KOPT-K1 (cell line): ENCODE measurements around the gene PHF20.
"Not testable (repeated sequence)": the region's sequence is repeated elsewhere in the genome, so short reads cannot be mapped to it uniquely, and the experiment has no call there.

Experiments used
- H3K27ac ChIP-seq: fragments of 200-600 bp; sonication (generic); 2 replicates; pipeline ENCODE4 v1.5.1; 2016; ENCODE audit warnings: antibody characterized with exemption, mild to moderate bottlenecking, low read depth, low read length; ENCODE audit not compliant: poor library complexity, severe bottlenecking
- H3K36me3 ChIP-seq: fragments of 200-600 bp; sonication (generic); 2 replicates; pipeline ENCODE4 v1.5.1; 2017; ENCODE audit warnings: antibody characterized with exemption, mild to moderate bottlenecking, low read length, moderate library complexity; ENCODE audit not compliant: insufficient read depth
- H3K9me3 ChIP-seq: fragments of 200-600 bp; sonication (generic); 2 replicates; pipeline ENCODE4 v1.5.1; 2017; ENCODE audit warnings: antibody characterized with exemption, low read length, mild to moderate bottlenecking; ENCODE audit not compliant: insufficient read depth, poor library complexity, severe bottlenecking

The PHF20 gene

GRCh38 chr20:35871259-35871771 lies 99.5 kb downstream of the PHF20 start:
- Histone ChIP-seq H3K36me3 (peaks cover 75% of the 10 kb centered on the region), H3K27ac (no peak overlapping the region), H3K9me3 (no peaks in the 10 kb centered on the region)

DNA sequence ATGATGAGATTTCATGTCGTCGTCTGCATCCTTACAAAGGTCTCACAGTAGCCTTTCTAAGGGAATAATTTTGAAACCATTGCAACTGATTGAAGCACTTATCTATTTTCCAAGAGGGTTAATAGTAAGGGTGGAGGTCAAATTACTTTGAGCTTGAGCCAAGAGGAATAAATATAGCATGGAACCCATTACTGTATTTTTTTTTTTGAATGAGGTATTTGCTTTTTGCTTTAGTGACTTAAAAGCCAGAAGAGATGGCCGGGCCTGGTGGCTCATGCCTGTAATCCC lies 104.2 kb downstream of the PHF20 start:
- Histone ChIP-seq H3K36me3 (peaks cover 74% of the 10 kb centered on the region), H3K27ac (no peak overlapping the region)

GRCh38 chr20:35877611-35878010 lies 105.8 kb downstream of the PHF20 start:
- Histone ChIP-seq H3K27ac (no peak overlapping the region), H3K9me3 (no peaks in the 10 kb centered on the region), H3K36me3 (peaks cover 70% of the 10 kb centered on the region)

More for the DNA sequence above, 104.2 kb downstream of the PHF20 start:
- no peaks in the 10 kb centered on the region for H3K9me3 ChIP-seq

- Histone ChIP-seq H3K27ac (no peak overlapping the region), H3K9me3 (no peaks in the 10 kb centered on the region), H3K36me3 (peaks cover 65% of the 10 kb centered on the region)
These were observed 106.4 kb downstream of the PHF20 start for GRCh38 chr20:35878113-35878625.

GRCh38 chr20:35881676-35882075 lies 109.9 kb downstream of the PHF20 start:
- H3K36me3 ChIP-seq: peaks cover 47% of the 10 kb centered on the region
- H3K9me3 ChIP-seq: no peaks in the 10 kb centered on the region
- H3K27ac ChIP-seq: no peak overlapping the region

GRCh38 chr20:35882427-35883161 lies 110.8 kb downstream of the PHF20 start:
- not testable (repeated sequence) for H3K27ac ChIP-seq, H3K9me3 ChIP-seq
- H3K36me3 ChIP-seq: peaks cover 53% of the 10 kb centered on the region

DNA sequence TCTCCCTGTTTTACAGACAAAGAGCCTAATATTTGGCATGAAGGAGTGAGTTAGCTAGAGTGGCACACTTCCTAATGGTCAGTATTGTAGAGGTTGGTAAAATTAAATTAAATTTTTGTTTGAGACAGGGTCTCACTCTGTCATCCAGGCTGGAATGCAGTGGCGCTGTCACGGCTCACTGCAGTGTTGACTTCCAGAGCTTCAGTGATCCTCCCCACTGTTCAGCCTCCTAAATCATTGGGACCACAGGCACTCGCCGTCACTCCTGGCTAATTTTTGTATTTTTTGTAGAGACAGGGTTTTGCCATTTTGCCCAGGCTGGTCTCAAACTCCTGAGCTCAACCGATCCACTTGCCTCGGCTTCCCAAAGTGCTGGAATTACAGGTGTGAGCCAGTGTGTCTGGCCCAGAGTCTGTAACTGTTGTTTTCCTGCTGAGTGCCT lies 111.5 kb downstream of the PHF20 start:
- H3K36me3 ChIP-seq: peaks cover 45% of the 10 kb centered on the region
- H3K27ac ChIP-seq: no peak overlapping the region

GRCh38 chr20:35883778-35884540 lies 112.1 kb downstream of the PHF20 start:
- peaks cover 41% of the 10 kb centered on the region for H3K36me3 ChIP-seq
- H3K9me3 ChIP-seq: no peaks in the 10 kb centered on the region
- H3K27ac ChIP-seq: no peak overlapping the region

More for the DNA sequence above, 111.5 kb downstream of the PHF20 start:
- H3K9me3 ChIP-seq: no peaks in the 10 kb centered on the region

- Histone ChIP-seq H3K27ac (no peak overlapping the region), H3K9me3 (no peaks in the 10 kb centered on the region), H3K36me3 (peaks cover 39% of the 10 kb centered on the region)
These were observed 112.7 kb downstream of the PHF20 start for GRCh38 chr20:35884541-35884865.

GRCh38 chr20:35885212-35885611 lies 113.4 kb downstream of the PHF20 start:
- no peaks in the 10 kb centered on the region for H3K9me3 ChIP-seq
- H3K27ac ChIP-seq: no peak overlapping the region
- H3K36me3 ChIP-seq: peaks cover 38% of the 10 kb centered on the region

DNA sequence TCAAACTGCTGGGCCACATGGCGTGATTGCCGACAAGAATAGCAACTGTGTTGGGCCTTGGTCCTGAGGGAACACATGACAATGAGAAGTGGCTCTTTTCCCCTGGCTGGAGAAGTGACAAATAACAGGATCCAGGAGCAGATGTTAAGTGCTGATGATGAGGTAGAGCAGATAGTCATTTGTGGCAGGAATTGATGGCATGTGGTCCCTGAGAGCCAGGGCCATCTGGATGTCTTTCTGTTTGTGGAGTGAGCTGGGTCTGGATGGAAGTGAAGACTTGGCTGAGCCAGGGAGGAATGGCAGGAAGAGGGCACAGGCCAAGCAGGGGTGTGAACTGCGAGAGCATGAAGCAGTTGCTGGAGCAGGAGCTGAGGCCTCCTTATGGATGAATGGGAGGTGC lies 114.7 kb downstream of the PHF20 start:
- Histone ChIP-seq H3K9me3 (no peaks in the 10 kb centered on the region), H3K27ac (no peak overlapping the region), H3K36me3 (peaks cover 50% of the 10 kb centered on the region)

DNA sequence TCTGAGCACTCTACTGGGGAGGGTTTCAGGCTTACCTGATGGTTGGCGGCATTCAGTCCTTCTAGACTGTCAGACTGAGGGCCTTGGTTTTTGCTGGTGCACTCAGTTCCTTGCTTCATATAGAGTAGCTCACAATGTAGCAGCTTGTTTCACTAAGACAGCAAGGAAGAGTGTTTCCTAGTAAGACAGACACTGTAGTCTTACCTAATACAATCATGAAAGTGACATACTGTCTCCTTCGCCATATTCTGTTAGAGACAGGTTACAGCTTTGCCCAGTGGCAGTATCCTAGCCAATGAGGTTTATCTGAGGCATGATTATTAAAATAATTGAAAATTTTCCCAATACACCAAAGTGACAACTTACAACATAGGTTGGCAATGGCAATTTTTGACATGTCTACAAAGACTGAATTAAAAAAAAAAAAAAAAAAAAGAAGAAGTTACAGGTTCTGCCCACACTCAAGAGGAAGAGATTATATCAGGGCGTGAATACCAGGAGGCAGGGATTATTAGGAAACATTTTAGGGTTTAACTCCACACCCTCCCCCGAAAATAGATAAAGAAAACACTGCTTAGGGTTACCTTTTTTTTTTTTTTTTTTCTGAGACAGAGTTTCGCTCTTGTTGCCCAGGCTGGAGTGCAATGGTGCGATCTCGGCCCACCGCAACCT lies 115.7 kb downstream of the PHF20 start:
- Histone ChIP-seq H3K27ac (no peak overlapping the region), H3K36me3 (peaks cover 40% of the 10 kb centered on the region), H3K9me3 (no peaks in the 10 kb centered on the region)

GRCh38 chr20:35888657-35889056 lies 116.8 kb downstream of the PHF20 start:
- H3K9me3 ChIP-seq: no peaks in the 10 kb centered on the region
- no peak overlapping the region for H3K27ac ChIP-seq
- H3K36me3 ChIP-seq: peaks cover 47% of the 10 kb centered on the region

- Histone ChIP-seq H3K9me3 (no peaks in the 10 kb centered on the region), H3K27ac (no peak overlapping the region), H3K36me3 (peaks cover 58% of the 10 kb centered on the region)
These were observed 119.6 kb downstream of the PHF20 start for GRCh38 chr20:35891375-35891774.

- H3K36me3 ChIP-seq: peaks cover 51% of the 10 kb centered on the region
- H3K9me3 ChIP-seq: no peaks in the 10 kb centered on the region
- no peak overlapping the region for H3K27ac ChIP-seq
These were observed 121.1 kb downstream of the PHF20 start for GRCh38 chr20:35892871-35893270.
